ENCODE measurements around the gene NR2F1-AS1.
"Not testable (repeated sequence)": the region's sequence is repeated elsewhere in the genome, so short reads cannot be mapped to it uniquely, and the experiment has no call there.

NR2F1-AS1 gene

DNA sequence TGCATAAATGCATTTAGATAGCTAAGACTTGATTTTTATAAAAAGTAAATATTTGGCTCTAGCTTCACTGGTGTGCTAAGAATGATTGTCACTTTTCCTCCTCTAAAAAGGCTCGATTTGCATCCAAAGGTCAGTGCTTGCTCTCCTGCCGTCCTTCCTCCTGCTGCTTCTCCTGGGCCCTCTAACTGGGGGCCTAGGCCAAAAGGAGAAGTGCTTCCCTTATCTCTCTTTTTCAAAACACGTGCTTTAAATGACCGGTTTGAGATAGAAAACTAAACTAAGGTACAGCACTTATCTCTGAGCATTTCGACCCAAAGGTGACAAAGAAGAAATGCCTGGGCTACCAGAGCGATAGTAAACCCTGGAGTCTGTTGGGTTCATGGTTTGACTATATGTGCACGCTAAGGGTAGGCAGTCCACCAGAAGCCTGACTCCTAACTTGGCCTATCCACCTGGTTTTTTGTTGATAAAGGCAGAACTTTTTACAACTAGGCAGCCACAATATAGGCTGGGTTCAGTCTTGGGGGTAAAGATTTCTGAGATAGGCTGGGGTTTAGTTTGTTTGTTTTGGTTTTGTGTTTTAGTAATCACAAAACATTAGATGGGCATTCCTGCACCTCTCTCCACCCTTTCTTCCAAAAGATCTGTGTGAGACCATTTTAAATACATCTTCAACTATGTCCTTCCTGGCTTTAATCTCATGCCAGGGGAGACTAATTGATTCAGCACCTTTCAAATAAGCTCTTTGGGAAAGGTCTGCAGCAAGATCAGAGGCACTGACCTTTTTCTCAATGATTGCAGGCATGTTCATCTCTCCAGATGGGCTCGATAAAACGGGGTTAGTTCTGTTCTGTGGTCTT is 3.8 kb downstream of the NR2F1-AS1 start:
- DNase-seq (ENCODE audit: low read depth in 3 of 3), result no peak

DNA sequence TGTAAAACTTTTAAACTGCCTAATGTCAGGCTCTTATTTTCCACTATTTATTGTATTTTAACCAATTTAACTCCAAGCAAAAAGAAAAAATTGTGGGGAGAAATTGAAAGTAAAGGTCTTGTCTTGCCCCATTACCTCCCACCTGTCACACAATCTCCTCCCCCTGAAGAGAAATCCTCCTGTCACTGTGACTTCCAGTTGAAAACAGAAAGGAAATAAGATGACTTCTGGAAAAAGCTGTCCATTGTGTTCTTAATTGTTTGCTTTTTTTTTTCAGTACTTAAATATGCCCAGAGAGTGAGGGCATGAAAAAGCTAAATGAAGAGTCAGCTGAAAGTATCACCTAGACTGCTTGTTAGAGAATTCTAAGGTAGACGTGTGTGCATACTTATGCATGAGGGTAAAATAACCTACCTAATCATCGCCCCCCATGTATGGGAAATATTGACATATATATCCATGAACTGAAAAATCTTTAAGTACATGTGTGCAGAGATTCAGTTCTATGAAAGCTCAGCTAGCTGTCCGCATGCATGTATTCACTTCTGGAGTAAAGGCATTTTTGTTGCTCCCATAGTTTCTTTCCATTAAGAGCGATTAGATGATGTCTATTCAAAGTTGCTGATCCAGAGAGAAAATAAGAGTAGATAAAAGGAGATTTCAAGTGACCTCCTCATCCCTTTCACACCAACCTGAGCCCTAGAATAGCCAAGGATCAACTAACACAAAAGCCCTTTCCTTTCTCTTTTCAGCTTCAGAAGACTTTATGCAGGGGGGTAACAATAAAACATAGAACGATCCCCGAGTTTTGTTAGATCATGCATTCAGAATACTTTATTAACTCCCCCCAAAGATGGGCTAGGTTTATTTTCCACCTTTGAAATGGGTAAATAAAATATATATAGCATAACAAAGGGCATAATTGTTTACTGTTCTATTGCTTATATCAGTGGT is 5.3 kb downstream of the NR2F1-AS1 start:
- DNase-seq (ENCODE audit: low read depth in 3 of 3), result no peak

DNA sequence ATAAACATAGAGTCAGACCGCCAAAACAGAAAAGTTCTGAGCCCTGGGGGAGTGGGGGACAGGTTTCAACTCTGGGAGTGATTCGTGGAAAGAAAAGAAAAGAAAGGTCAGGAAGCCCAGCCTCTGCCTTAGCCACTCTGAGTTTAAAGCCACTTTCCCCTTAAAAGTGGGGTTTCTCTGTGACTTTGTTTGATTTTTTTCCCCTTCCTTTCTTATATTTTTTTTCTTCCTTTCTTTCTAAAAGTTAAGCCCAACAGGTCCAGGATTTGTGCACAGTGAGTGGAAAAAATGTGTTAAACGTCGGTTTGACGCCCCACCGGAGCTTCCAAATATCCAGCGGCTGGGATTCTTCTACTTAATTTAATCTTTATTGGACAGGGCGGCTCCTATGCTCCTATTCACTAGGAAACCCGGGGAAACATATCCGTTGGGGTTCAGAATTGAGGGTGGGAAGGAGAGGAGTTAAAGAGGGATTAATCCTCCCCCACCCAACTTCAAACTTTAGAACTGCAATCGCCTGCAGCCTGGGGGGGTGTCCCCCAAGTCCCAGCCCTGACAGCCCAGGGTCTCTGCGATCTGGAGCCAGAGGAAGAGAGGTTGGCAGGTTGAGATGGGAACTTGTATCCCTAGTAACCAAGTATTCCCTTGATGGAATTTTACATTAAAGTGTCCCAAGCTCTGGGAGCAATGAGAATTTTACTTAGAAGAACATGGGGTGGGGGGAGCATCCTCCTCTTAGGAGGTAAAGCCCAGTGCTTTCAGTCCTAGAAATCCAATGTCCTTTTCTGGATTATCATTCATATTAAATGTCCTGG is 6.3 kb downstream of the NR2F1-AS1 start:
- no peak for DNase-seq (ENCODE audit: low read depth in 3 of 3)

DNA sequence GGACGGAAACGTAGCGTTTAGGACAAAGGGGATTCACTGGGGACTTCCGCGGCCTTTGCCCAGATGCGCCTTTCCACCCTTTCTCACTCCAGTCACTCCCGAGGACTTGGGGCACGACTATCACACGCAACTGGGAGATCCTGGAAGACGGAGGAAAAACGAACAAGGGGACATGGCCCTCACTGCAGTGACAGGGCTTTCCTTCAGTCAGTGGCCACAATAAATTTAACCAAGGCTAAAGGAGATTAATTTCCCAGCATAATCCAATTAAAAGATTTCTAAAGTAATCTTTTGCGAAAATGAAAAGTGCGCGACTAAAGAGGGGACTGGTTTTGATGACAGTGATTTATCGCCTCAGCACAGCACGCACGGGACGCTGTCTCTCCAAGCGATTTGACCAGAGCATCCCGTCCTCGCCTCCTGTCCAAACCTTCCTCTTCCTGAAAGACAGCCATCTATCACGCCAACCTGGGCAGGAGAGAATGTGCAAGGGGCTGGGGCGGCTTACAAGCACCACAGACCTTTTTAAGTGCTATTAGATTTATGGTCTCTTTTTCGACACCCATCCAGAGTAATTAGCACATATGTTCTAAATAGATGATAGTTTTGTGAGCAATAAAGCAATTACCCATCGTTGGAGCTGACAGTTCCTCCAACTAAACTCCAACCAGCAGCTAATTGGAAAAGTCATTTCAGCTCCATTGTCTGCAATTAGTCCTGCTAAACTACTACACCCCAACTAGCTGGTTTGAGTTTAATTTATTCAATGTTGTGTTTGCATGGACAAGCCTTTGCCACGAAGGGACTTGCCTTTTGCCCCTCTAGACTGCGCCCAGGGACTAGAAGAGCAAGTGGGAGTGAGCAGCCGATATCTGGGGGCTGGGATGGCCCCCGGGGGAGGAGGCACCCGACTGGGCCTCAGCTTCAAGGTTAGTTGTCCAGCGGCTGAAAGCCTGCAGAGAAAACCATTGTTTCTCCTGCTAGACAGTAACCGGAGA is 7.4 kb downstream of the NR2F1-AS1 start:
- DNase-seq (ENCODE audit: low read depth in 3 of 3), result no peak

GRCh38 chr5:93572608-93573353 is 8.2 kb downstream of the NR2F1-AS1 start:
- DNase-seq (ENCODE audit: low read depth in 3 of 3), result no peak

GRCh38 chr5:93572101-93572607 is 8.9 kb downstream of the NR2F1-AS1 start:
- no peak for DNase-seq (ENCODE audit: low read depth in 3 of 3)

GRCh38 chr5:93571114-93571949 is 9.7 kb downstream of the NR2F1-AS1 start:
- DNase-seq (ENCODE audit: low read depth in 3 of 3), result no peak

- DNase-seq (ENCODE audit: low read depth in 3 of 3), result no peak
Measured at GRCh38 chr5:93570294-93571113, 10.5 kb downstream of the NR2F1-AS1 start.

DNA sequence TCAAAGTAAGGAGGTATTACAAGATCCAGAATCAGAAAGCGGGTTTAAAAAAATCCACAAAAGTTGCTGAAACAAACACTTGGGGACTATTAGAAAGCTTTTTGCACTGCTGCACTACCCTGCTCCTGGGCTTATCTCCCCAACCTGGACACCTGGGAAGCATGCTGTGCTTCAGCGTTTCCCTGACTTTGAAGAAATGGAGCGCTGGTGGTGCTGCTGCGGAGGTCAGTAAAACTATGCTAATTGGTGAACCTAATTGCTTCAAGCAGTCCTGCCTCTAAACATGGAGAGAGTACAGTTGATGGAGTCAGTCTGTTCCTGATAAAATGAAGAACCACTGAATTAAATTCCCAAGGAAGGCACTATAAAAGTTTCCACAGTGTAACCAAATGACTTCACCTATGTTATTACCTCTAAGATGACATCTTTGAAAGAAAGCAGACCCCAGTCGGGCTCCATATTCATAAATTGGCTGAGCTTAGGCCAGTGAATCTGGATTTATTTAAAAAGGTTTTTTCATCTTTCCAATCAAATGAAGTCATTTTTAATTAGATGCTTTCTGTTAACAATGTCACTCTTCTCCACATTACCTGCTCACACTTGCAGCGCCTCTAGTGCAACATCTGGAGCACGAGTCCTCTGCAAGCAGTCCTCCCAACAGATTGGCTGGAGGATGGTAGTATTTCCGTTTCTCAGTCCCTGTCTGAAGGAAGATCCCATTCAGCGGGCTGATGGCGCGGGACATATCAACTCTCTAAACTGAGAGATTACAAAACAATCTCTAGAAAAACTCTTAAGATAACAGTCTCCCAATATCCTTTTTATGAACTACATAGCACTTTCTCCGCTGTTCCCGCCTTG is 11.5 kb downstream of the NR2F1-AS1 start:
- no peak for DNase-seq (ENCODE audit: low read depth in 3 of 3)

DNA sequence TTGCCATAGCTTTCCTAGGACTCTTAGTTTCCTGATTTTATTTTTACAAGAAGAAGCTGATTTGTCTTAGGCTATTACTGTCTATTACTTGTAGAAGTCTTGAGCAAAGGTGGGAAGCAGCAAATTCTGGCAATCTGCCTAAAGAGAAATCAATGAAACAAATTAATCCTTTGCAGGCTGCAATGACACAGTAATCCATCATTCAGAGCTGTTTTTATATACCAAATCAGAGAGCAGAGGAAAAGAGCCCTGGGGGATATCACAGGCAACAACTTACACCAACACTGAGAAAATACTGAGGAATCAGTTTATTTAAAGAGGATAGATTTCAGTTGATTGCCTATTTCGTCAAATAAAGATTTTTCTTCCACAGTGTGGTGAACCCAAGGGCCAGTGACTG is 13.6 kb downstream of the NR2F1-AS1 start:
- no peak for DNase-seq (ENCODE audit: low read depth in 3 of 3)

DNA sequence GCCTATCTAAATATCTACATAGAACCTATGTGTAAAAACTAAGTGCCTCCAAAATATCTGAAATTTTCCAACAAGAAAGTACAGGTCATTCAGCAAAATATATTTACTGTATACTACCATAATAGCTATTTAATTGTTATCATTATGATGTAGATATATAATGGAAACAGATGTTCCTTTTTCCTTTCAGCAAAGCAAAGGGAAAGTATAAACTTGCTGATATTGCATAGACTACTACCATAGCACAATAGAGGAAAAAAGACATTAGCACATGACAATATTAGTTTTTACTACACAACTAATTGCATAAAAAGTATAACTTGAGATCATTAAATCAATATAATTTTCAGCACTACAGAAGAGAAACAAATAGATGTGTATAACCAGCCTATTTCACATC is 14.9 kb downstream of the NR2F1-AS1 start:
- DNase-seq (ENCODE audit: low read depth in 3 of 3), result no peak

- DNase-seq (ENCODE audit: low read depth in 3 of 3), result no peak
Measured at GRCh38 chr5:93557021-93557604, 23.9 kb downstream of the NR2F1-AS1 start.

DNA sequence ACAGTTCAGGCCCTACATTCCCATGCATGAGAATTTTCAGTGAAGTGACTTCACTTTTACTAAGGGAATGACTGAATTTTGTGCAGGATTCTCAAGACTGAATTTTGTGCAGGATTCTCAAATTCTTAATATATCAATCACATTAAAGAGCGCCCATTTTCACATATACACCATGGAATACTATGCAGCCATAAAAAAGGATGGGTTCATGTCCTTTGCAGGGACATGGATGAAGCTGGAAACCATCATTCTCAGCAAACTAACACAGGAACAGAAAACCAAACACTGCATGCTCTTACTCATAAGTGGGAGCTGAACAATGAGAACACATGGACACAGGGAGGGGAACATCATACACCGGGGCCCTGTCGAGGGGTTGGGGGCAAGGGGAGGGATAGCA is 31.4 kb downstream of the NR2F1-AS1 start:
- not testable (repeated sequence) for DNase-seq (ENCODE audit: low read depth in 3 of 3)

GRCh38 chr5:93545872-93546271 is 35.1 kb downstream of the NR2F1-AS1 start:
- no peak for DNase-seq (ENCODE audit: low read depth in 3 of 3)

DNA sequence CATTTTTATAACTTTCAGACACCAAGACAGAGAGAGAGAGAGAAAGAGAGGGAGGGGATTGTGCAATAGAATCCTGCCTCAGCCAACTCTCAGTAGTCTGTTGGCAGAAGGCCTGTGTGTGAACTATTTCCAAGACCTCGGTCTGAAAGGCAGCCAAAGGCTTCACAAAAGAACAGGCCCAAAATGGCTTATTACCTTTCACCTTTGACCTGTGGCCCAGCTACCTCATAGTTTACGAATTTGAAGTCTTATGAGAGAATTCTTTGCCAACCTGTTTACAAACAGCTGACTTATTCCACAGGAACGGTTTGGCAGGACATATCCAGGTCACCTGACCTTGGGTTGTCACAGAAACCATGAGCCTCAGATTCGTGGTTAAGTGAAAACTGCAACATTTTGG is 48.6 kb downstream of the NR2F1-AS1 start:
- DNase-seq (ENCODE audit: low read depth in 3 of 3), result no peak

DNA sequence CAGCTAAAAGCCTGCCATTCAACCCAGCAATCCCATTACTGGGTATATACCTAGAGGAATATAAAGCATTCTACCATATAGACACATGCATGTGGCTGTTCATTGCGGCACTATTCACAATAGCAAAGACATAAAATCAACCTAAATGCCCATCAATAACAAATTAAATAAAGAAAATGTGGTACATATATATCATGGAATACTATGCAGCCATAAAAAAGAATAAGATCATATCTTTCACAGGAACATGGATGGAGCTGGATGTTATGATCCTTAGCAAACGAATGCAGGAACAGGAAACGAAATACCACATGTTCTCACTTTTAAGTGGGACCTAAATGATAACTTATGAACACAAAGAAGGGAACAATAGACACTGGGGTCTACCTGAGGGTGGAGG is 59.2 kb downstream of the NR2F1-AS1 start:
- not testable (repeated sequence) for DNase-seq (ENCODE audit: low read depth in 3 of 3)
